K562 (cell line): ENCODE results near the gene UGT2A1. TPM values are rescaled to one million over a fixed set of nuclear protein-coding genes. Genes with fewer than 3 reads are reported as not detected.

Source experiments
- ARID1B ChIP-seq: fragments of 450-650 bp; IDR thresholded peaks from 2 replicates; pipeline ENCODE4 v1.6.1; 2016; ENCODE audit warnings: antibody characterized with exemption, mild to moderate bottlenecking, inconsistent platforms
- PRDM10 ChIP-seq: fragments of 450-650 bp; IDR thresholded peaks from 2 replicates; pipeline ENCODE4 v1.6.1; 2018; ENCODE audit not compliant: partially characterized antibody
- PTRF ChIP-seq: fragments of 450-650 bp; IDR thresholded peaks from 2 replicates; pipeline ENCODE4 v1.6.1; 2016; ENCODE audit warnings: mild to moderate bottlenecking, missing genetic modification characterization, missing compliant biosample characterization
- REST ChIP-seq, 2 experiments: fragments of 450-650 bp; formaldehyde crosslinking in 1 of 2; IDR thresholded peaks; 2 replicates each; pipeline versions ENCODE4 v1.4.0 to v1.6.1; 2014 to 2020; ENCODE audit warnings: mild to moderate bottlenecking in 2 of 2, borderline replicate concordance in 1 of 2, low read depth in 1 of 2
- UBTF ChIP-seq, 2 experiments: IDR thresholded peaks; 2 replicates each; pipeline ENCODE4 v1.6.1; 2012; ENCODE audit warnings: improper control_type of control experiment in 2 of 2, low read depth in 2 of 2, low read length in 2 of 2, borderline replicate concordance in 1 of 2
- USF1 ChIP-seq: sonication (generic); formaldehyde crosslinking; IDR thresholded peaks from 2 replicates; pipeline ENCODE4 v1.9.0; 2022; ENCODE audit warnings: mild to moderate bottlenecking, missing genetic modification reagents
- ZBTB17 ChIP-seq: fragments of 450-650 bp; formaldehyde crosslinking; IDR thresholded peaks from 2 replicates; pipeline ENCODE4 v1.4.0; 2020; ENCODE audit warnings: mild to moderate bottlenecking
- ZNF764 ChIP-seq: fragments of 250-450 bp; sonication (Bioruptor Pico); IDR thresholded peaks from 2 replicates; pipeline ENCODE4 v1.4.0; 2020; ENCODE audit warnings: low read depth, mild to moderate bottlenecking, moderate library complexity
- polyA plus RNA-seq, 8 experiments: library from polyadenylated mRNA; depleted of rRNA in 4 of 8; stranded (reverse) in 5 of 8; unstranded in 3 of 8; fragments of >200 nt; fragmentation: Nextera tagmentation in 2 of 8; fragmentation: Illumina TruSeq in 1 of 8; extraction: Ambion mirVana in 2 of 8; extraction: Trizol in 1 of 8; gene quantifications; 2 replicates each; pipeline versions ENCODE4 v1.2.1 to v1.2.3, GENCODE V29; 2011 to 2014; ENCODE audit warnings: inconsistent platforms in 1 of 8, missing spikeins in 1 of 8
- total RNA-seq, 7 experiments: library from RNA; depleted of rRNA in 6 of 7; stranded (reverse); fragments of >200 nt in 6 of 7; fragmentation: Illumina TruSeq in 2 of 7; extraction: Trizol in 2 of 7; gene quantifications; 2 replicates each; pipeline versions ENCODE4 v1.2.1 to v1.2.3, GENCODE V29; 2011 to 2021; ENCODE audit warnings: low replicate concordance in 1 of 7

UGT2A1 gene
- total and polyA plus RNA-seq, 9 of the 15 experiments (the other 6 are each of a cell fraction or from before 2014, with no cell fraction given), result 0.03 TPM; not detected in 8

- TF ChIP-seq USF1 (CRISPR knock-in tag), result no peak
- peak; percentile 60 for TF ChIP-seq REST (IDR thresholded peaks at IDR 0.05; ENCODE audit: borderline replicate concordance)
- TF ChIP-seq REST (CRISPR knock-in tag; IDR thresholded peaks at IDR 0.05; ENCODE audit: low read depth), result no peak
- TF ChIP-seq UBTF (IDR thresholded peaks at IDR 0.05; ENCODE audit: borderline replicate concordance in 1 of 2, low read depth in 2 of 2, low read length in 2 of 2), result no peak
- TF ChIP-seq ZNF764 (CRISPR knock-in tag), result no peak
- no peak for TF ChIP-seq ARID1B
- no peak for TF ChIP-seq PTRF (tag)
- no peak for TF ChIP-seq ZBTB17
- peak; percentile 9 for TF ChIP-seq PRDM10
Observed at GRCh38 chr4:69546134-69546765, 106.8 kb downstream of the UGT2A1 start (continued).
